ENCODE data around the gene RRM1.
A peak's percentile ranks its signal among the peaks of the same experiment; 100 is the strongest.

Gene RRM1

GRCh38 chr11:4187055-4187988 lies 92.7 kb downstream of the RRM1 start:
- peak; percentile 95 for DNase-seq (ENCODE audit: low spot score)
